NCI-H1930 (cell line): ENCODE measurements around the gene NXPH3.

Experiments used
- DNase-seq, 2 experiments: peaks; one replicate each; lab custom pipeline; 2025; lab: John Stamatoyannopoulos, UW

Gene NXPH3

DNA sequence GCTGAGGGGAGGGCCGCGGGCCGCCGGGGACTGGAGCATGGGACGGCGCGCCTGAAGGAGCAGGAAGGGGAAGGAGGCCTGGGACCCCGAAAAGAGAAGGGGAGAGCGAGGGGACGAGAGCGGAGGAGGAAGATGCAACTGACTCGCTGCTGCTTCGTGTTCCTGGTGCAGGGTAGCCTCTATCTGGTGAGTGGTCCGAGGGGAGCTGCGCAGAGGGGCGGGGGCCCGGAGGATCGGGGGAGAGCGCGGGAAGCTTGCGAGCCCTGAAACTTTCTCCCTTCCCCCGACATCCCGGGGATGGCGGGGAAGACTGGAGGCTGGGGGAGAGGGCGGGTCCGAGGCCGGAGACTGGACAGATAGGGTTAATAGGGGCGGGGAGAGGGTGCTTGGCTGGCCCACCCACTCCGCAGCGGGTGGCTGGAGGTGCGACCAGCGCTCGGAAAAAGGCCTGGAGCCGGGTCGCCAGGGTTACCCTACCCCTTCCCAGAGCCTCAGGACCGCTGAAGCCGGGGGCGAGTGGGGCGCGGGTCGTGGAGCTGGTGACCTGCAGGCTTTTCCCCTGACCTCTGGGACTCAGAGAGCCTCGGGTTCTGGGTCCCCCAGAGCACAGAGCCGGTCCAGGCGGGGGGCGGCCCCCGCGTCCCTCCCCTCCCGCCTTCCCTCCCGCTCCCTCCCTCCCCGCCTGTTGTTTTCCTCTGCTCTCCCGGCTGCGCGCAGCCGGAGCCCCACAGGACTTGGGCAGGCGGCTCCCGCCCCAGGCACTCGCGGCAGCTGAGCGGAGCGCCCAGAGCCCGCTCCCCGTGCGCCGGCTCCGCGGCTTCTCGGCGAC is 631 bp downstream of the NXPH3 start:
- DNase-seq: no peak

DNA sequence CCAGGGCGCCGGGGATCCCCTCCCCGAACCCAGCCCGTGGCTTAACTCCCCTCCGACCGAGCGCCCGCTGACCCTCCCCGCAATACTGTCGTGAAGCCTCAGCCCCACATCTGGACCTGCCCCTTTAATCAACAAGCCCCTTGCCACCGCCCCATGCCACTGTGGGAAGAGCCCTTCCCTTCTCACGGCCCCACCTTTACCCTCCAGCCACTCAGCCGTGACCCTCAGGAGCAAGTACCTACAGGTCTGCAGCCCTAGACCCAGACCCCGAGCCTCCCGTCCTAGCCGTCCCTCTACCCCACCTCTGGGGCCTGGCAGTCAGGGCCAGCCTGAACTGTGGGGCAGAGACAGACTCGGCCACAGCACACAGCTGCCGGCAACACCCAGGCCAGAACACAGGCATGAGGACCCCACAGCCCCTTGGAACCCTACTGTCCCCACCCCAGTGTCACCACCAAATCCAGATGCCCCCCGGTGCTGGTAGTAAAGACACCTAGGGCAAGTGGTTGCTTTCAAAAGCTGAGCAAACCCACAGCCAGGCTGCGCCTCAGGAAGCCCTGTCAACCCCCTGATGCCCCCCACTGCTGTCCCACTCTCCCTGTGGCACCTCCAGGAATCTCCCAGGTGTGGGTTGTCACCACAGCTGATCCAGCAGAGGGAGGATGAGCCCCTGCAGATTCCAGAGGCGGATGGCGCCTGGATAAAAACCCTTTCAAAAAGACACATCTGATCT is 1.4 kb downstream of the NXPH3 start:
- no peak for DNase-seq

DNA sequence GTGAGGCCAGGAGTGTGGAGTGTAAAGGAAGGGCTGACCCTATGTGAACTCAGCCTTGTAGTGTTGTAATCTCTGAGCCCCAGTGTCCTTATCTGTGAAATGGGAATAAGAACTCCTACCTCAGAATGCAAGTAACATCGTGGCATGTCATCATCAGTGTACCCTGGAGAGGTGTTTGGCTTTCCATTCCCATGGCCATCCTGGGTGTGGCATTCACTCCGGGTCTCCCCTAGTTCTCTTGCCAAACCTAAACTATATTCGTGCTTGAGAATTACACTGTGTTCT is 1.9 kb downstream of the NXPH3 start:
- DNase-seq: no peak

DNA sequence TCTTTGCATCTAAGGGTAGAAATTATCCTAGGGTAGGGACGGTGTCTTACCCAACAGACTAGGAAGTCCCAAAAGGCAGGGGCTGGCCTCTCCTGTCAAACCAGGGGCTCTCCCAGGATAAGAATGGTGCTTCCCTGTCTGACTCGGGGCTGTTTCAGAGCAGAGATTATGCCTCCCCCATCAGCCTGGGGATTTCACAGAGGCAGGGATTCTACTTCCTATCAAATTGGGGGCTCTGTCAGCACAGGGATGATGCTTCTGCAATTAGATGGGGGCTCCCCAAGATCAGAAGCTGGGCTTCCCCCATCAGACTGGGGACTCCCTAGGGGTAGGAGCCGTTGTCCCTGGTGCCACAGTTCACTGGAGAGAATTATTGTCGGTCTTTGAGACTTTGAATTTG is 2.3 kb downstream of the NXPH3 start:
- no peak for DNase-seq

DNA sequence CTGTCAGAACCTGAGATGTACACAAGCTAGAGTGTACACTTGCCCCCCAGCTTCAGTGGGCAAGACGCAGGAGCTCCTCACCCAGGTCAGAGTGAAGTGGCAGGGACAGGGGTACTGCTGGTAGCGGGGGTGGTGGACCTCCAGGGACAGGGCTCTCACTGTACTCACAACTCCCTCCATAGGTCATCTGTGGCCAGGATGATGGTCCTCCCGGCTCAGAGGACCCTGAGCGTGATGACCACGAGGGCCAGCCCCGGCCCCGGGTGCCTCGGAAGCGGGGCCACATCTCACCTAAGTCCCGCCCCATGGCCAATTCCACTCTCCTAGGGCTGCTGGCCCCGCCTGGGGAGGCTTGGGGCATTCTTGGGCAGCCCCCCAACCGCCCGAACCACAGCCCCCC is 2.7 kb downstream of the NXPH3 start:
- DNase-seq: no peak

DNA sequence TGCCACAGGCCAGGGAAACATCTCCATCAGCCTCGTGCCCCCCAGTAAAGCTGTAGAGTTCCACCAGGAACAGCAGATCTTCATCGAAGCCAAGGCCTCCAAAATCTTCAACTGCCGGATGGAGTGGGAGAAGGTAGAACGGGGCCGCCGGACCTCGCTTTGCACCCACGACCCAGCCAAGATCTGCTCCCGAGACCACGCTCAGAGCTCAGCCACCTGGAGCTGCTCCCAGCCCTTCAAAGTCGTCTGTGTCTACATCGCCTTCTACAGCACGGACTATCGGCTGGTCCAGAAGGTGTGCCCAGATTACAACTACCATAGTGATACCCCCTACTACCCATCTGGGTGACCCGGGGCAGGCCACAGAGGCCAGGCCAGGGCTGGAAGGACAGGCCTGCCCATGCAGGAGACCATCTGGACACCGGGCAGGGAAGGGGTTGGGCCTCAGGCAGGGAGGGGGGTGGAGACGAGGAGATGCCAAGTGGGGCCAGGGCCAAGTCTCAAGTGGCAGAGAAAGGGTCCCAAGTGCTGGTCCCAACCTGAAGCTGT is 3.4 kb downstream of the NXPH3 start:
- no peak for DNase-seq

DNA sequence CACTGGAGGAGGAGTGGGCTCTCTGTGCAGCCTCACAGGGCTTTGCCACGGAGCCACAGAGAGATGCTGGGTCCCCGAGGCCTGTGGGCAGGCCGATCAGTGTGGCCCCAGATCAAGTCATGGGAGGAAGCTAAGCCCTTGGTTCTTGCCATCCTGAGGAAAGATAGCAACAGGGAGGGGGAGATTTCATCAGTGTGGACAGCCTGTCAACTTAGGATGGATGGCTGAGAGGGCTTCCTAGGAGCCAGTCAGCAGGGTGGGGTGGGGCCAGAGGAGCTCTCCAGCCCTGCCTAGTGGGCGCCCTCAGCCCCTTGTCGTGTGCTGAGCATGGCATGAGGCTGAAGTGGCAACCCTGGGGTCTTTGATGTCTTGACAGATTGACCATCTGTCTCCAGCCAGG is 3.9 kb downstream of the NXPH3 start:
- DNase-seq: no peak

DNA sequence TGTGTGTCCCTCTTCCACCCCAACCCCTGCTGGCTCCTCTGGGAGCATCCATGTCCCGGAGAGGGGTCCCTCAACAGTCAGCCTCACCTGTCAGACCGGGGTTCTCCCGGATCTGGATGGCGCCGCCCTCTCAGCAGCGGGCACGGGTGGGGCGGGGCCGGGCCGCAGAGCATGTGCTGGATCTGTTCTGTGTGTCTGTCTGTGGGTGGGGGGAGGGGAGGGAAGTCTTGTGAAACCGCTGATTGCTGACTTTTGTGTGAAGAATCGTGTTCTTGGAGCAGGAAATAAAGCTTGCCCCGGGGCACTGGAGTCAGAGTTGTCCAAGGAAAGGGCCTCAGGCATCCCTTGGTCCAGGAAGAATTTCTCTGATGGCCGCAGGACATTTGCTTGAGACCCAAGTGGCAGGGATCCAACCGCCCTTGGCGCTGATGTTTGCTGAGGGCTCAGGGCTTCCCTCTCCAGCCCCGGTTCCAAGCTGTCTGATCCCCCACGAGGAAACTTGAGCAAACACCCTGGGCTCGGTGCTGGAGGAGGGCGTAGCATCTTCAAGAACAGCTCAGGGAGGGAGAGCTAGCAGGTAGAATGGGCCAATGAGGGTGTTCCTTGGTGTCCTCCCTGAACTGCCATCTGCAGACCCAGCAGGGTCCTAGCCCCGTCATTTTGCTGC is 4.5 kb downstream of the NXPH3 start:
- no peak for DNase-seq

DNA sequence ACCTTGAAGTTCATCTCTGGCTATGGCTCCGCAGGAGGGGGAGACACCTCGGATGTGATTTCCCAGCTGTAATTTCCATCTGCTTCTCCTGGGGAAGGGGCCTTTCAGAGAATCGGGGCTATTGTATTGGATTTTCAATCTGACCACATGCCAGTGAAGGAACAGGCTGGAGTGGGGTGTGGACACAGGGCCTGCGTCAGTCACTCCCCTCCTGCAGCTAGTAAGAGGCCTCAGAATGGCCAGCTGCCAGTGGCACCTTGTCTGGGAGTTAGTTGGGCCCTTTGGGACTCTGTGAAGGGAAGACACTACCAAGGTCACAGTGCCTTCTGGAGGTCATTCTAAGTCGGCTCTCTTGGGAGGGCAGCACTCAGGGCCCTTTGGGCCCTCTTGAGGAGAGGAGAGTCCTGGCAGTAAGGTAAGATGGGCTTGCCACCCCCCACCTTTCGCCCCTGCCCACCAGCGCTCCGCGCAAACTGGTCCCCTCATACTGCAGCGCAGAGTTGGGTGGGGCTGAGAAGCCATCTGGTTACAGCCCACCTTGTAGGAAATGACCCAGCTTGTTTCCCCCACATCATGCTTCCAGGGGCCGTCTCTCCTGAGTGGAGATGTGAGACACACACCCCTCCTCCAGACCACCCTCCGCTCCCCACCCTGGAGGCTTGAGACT is 5.4 kb downstream of the NXPH3 start:
- DNase-seq: no peak

DNA sequence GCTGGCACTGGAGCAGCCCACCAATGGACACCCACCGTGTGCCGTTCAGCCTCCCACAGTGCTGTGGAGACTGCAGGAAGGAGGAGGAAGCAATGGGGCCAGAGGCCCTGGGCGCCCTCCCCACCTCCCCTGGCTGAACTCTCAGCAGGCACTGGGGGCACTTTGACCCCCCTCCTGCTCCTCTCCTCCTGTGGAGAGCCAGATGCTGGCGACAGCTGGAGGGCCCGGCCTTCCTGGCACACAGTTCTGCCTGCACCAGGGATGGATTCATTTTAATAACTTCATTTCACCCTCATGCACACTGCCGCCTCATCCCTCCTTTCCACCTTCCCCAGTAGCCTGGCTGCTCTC is 6.0 kb downstream of the NXPH3 start:
- no peak for DNase-seq

DNA sequence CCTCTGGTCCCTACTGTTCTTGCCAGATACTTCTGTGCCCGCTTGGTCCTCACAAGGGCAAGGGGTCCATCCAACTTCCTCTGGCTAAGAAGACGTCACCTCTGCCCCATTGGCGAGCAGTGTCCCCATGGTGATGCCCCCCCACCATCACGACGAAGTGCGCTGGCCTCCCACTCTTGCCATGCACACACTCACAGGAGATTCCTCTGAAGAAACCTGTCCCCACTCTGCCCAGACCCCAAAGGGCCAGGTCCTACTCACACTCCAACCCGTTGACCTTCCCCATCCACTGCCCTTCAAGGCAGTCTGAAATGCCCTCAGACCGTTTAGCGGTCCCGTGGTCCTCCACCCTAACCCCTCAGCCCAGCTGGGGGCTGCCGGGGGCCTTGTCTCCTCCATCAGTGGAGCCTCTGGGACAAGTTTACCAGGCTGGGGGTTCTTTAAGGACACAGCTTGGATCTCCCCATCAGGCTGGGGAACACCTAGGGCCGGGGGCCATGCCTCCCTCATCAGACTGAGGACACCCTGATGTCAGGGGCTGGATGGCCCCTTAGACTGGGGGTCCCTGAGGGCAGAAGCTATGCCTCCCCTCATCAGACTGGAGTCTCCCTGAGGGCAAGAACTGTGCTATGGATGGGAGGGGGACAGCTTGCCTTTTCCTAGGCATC is 6.5 kb downstream of the NXPH3 start:
- no peak for DNase-seq

DNA sequence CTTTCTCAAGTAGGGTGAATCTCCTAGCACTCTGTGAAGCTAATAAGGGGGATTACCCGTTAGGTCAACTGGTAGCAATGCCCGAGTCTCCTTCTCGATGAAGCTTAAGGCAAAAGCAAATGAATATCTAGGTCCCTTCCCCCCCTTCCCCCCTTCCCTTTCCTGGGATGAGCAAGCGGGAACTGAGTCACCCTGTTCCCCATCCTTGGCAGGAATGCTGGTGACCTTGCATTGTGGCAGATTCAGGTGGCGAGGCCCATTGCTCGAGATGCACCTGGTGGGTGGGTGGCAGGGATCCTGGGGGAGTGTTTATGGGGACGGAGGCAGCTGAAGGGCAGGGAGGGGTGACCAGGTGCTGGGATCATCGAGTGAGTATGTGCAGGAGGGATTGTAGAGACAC is 7.1 kb downstream of the NXPH3 start:
- DNase-seq: no peak

DNA sequence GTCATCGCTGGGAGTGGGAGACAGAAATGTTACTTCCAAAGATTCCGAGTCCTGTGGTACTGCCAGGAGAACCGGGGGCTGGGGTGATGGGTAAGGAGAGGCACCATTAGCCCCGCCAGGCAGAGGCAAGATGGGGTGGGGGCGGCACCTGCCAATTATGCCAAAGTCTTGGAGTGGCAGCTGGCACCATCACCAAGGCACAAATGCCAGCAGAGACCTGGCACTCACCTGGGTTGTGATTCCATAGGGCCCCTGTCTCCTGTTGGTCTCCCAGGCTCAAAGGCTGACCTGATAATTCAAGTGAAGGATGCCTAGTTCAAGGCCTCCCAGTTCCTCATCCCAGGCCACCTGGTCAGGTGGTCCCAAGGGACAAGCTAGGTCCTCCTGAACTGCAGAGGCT is 7.6 kb downstream of the NXPH3 start:
- DNase-seq: no peak

DNA sequence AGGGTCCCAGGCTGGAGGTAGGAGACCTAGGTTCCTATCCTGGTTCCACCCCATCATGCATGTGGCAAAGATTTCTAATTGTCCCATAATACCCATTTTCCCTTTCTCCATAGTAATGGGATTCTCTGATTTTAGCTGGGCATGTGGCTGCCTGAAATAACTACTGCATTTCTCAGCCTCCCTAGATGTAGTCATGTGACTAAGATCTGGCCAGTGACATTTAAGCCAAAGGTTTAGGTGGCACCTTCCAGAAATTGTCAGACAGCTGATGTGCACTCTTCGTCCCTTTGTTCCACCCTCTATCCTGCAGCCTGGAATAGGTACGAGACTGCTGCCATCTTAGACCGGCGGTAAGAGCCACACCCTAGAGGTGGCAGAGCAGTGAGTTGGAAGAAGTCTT is 8.2 kb downstream of the NXPH3 start:
- no peak for DNase-seq

DNA sequence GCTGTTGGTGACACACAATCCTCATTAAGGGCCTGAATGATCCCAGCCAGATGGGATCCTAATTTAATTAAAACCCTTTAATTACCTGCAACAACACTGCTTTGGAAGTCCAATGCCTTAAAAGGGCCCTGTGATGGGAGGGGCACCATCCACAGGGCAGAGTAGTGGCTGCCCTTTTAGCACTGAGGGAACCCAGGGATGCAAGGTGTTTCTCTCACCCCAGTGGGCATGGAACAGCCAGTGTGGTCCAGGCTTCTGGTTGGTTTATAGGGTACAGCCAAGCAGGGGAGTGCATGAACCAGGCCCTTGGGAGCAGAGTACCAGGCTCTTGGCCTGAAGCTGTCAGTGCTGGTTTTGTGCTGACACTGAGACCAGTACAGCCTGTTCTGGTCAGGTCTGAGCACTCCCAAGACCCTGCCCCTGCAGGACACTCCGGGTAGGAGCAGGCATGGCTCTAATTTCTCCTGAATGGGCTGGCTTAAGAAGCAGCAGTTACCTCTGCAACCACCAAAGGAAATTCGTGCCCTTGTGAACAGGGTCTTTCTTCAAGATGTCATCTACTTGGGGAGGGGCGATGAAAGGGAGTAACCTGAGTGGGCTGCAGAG is 9.9 kb downstream of the NXPH3 start:
- no peak for DNase-seq

DNA sequence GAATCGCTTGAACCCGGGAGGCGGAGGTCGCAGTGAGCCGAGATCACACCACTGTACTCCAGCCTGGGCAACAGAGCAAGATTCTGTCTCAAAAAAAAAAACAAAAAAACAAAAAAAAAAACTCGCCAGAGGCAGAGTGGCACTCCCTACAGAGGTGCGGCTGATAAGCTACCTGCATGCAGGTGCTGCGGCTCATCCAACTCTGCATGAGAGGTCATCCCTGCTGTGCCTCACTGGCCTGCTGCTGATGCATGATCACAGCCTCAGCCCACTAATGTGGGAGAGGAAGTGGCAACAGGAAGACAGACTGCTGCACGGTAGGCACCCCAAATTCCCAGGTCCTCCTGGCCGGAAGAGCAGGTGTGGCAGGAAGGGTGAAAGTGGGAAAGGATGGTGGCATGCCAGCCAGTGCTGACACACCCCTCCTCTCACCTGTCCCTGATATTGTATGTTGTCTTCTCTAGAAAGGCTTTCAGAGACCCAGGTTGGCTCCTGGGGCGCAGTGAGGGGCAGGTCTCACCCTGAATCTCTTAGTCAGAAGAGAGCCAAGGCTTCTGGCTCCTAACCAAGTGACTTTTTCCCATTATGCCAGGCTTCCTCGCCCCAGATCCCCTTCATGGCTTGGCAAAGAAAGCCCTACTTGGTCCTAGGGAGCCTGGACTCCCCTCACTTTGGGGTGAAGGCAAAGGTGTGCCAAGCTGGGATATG is 11.8 kb downstream of the NXPH3 start:
- no peak for DNase-seq

DNA sequence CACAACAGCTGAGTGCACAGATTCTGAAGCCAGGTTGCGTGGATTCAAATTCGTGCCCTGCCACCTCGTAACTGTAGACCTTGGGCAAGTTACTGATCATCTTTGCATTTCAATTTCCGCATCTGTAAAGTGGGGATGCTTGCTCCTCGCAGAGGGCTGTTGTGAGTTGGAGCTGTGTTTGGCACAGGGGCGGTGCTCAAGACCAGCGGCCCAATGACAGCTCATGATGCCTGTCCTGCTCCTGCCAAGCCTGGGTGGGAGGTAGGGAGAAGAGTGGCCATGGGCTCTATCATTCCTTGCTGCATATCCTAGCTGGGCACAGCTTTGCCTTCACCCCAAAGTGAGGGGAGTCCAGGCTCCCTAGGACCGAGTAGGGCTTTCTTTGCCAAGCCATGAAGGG is 12.6 kb downstream of the NXPH3 start:
- DNase-seq: no peak

DNA sequence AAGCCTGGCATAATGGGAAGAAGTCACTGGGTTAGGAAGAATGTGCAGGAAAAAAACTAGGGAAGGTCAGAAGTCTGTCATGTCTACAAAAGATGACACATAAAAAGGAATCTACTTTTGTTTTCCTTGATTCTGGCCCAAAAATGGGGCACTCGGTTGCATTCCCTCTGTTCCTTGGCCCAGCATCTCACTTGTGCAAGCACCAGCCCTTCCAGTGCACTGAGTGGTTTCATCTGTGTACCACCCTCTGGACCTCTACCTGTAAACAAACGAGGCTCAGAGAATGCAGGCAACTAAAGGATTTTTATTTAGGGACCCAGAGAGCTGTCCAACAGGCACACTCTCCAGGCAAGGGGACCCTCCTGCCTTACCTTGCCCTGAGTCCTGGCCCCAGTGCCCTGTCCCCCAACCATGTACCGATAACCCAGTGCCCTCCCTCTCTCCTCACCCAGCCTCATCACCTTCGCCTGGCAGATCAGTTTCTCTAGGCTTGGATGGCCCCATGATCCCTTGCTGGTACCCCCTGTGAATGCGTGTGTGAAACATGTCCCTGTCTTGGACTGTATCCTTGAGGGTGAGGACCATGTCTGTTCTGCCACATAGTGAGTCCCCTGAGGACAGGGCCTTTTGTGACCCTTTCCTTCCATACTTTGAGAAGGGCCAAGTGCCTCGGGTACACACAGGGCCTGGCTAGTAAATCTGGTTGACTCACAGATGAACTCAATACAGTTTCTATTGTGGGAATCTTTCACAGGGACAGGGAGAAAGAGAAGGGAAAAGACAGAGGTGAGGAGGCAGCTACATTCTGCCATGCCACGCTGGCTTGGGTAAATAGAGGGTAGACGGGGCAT is 13.3 kb downstream of the NXPH3 start:
- DNase-seq: no peak

DNA sequence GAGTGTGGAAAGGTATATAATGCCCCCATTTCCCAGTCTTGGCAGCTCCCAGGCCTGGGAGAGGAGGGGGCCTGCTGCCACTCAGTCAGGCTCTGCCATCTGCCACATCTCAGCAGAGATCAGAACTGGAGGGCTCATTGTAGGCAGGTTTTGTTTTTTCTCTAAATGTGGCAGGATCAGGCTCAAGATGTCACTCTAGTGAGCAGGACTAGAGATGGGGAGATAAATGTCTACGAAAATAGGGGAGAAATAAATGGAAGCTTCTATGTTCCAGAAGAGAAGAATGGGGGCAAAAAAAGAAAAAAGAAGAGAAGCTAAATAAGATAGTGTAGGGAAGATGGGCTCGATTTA is 13.9 kb downstream of the NXPH3 start:
- no peak for DNase-seq

DNA sequence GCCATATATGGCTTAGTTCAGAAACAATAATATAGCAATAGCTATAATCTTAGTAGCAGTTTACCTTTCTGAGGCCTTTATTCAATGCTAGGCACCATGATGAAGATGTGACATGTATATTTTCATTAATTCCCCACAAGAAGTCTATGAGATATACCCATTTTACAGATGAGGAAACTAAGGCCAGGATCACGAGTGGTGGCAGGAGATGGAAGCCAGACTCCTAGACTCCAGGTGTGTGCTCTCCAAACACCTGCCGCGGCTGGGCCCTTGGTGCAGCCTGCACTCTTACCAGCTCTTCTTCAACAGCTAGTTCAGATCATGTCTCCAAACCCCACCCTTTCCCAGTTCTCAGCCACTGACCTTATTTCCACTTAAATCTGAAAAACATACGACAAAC is 15.2 kb downstream of the NXPH3 start:
- DNase-seq: no peak
